Measurements from ENCODE around the gene APOA1.

The APOA1 gene

GRCh38 chr11:116857936-116858335, 20.5 kb upstream of the APOA1 start:
- no peak for DNase-seq (ENCODE audit: low read depth in 2 of 2)

GRCh38 chr11:116857316-116857715, 19.9 kb upstream of the APOA1 start:
- DNase-seq (ENCODE audit: low read depth in 2 of 2), result no peak

- no peak for DNase-seq (ENCODE audit: low read depth in 2 of 2)
These were observed 19.0 kb upstream of the APOA1 start for GRCh38 chr11:116856423-116856822.

- no peak for DNase-seq (ENCODE audit: low read depth in 2 of 2)
These were observed 18.0 kb upstream of the APOA1 start for GRCh38 chr11:116855413-116855812.

- DNase-seq (ENCODE audit: low read depth in 2 of 2), result peak in 1 of 2 donors; percentile 36
These were observed 16.1 kb upstream of the APOA1 start for GRCh38 chr11:116853461-116854073.

- no peak for DNase-seq (ENCODE audit: low read depth in 2 of 2)
These were observed 15.0 kb upstream of the APOA1 start for GRCh38 chr11:116852261-116853031.

- peak in 1 of 2 donors; percentile 26 for DNase-seq (ENCODE audit: low read depth in 2 of 2)
These were observed 14.2 kb upstream of the APOA1 start for GRCh38 chr11:116851626-116852025.

- no peak for DNase-seq (ENCODE audit: low read depth in 2 of 2)
These were observed 12.1 kb upstream of the APOA1 start for GRCh38 chr11:116849486-116849885.

- no peak for DNase-seq (ENCODE audit: low read depth in 2 of 2)
These were observed 11.6 kb upstream of the APOA1 start for GRCh38 chr11:116849060-116849459.

- DNase-seq (ENCODE audit: low read depth in 2 of 2), result no peak
These were observed 10.2 kb upstream of the APOA1 start for GRCh38 chr11:116847612-116848011.

GRCh38 chr11:116844722-116845121, 7.3 kb upstream of the APOA1 start:
- no peak for DNase-seq (ENCODE audit: low read depth in 2 of 2)

GRCh38 chr11:116843661-116844060, 6.2 kb upstream of the APOA1 start:
- DNase-seq (ENCODE audit: low read depth in 2 of 2), result no peak

- DNase-seq (ENCODE audit: low read depth in 2 of 2), result no peak
These were observed 5.5 kb upstream of the APOA1 start for GRCh38 chr11:116842909-116843308.

- DNase-seq (ENCODE audit: low read depth in 2 of 2), result no peak
These were observed 4.7 kb upstream of the APOA1 start for GRCh38 chr11:116842117-116842516.

- no peak for DNase-seq (ENCODE audit: low read depth in 2 of 2)
These were observed 3.4 kb upstream of the APOA1 start for GRCh38 chr11:116840746-116841296.

GRCh38 chr11:116840224-116840745, 2.9 kb upstream of the APOA1 start:
- no peak for DNase-seq (ENCODE audit: low read depth in 2 of 2)

GRCh38 chr11:116838321-116839084, 1.1 kb upstream of the APOA1 start:
- no peak for DNase-seq (ENCODE audit: low read depth in 2 of 2)

GRCh38 chr11:116836632-116836991, 810 bp downstream of the APOA1 start:
- DNase-seq (ENCODE audit: low read depth in 2 of 2), result no peak

GRCh38 chr11:116835791-116836631, 1.4 kb downstream of the APOA1 start:
- DNase-seq (ENCODE audit: low read depth in 2 of 2), result peak; percentile 76 to 80

- no peak for DNase-seq (ENCODE audit: low read depth in 2 of 2)
These were observed 2.2 kb downstream of the APOA1 start for GRCh38 chr11:116835042-116835772.
